ENCODE data around the gene TRAK1.
"Not testable (repeated sequence)": the region's sequence is repeated elsewhere in the genome, so short reads cannot be mapped to it uniquely, and the experiment has no call there.

The TRAK1 gene

GRCh38 chr3:42096796-42097565 lies 5.8 kb downstream of the TRAK1 start:
- DNase-seq: peak in 2 of 51 donors; percentile 20 to 39

DNA sequence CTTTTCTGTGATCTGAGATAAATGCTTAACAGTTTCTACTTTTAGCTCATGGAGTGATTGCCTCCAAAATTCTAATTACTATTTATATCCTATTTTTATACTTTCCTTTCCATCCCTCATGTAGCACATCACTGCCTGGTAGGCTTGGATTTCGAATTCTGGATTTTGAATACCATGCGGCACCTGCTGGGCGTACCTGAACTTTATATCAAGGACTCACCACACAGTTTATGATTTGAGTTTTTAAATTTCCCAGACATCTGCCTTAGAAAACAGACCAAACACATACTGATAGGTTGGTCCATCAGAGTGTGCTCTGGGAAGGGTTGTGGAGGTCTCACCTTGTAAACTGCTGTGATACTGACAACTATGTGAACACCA lies 6.4 kb downstream of the TRAK1 start:
- DNase-seq: no peak

DNA sequence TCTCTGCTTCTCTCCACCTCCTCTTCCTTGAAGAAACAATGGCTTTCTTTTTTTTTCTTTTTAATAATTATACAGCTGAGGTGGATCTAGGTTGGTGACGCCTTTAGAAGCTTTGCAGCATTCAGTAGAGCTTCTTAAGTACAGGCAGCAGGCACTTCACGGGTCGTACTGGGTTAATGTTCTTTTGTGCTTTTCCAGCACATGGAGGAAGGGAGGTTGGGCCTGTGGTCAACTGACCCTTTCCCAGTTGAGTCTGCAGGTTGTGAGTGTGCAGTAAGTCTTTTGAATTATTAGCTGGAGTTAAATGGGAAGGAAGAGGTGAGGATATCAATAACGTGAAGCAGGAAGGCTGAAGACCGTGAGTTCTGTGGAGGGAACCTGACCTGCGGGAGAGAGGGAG lies 7.0 kb downstream of the TRAK1 start:
- no peak for DNase-seq

DNA sequence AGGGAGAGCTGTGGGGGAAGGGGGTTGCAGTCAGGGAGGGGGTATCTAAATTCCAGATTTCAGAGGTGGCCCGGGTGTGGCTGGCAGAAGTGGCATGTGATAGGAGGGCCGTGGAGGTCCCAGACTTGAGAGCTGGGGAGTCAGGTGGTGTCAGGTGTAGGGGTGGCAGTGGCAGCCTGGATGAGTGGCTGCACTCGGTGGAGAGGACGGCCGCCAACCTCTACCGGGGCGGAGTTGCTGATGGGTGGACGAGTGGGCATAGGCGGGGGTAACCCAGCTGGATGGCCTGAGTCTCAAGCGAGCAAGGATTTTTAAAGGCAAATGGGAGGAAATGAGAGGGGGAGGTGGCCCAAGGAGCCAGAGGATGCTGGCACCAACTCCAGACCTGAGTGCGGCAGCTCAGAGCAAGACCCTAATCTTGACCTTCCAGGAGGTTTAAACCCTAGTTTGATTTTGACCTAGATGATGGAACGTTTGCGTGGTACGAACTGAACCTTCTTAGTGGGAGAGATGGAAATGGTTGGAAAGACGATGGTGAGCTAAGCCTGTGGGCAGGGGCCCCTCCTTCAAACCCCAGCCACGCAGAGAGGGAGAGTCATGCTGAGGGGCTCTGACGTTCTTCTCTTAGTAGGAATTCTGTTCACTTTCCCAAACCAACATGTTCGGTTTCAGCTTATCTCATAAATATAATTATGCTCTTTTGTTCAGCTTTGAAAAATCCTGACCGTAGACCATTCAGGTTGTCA lies 8.0 kb downstream of the TRAK1 start:
- DNase-seq: no peak

DNA sequence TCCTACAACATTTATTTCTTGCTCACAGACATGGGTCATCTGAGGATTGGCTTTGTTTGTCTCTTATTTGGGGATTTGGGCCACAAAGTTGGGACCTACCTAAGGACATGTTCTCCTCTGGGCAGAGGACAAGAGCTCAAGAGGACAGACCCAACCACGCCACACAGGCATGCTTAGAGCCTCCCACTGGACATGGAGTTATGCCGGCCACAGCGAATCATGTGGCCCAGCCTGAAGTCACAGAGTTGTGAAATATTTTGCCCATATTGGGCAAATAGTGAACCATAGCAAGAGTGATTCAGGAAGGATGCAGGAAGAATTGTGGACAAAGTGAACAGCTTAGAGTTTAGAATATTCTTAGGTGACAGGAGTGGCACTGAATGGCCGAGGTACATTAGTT lies 9.9 kb downstream of the TRAK1 start:
- DNase-seq: peak in 7 of 51 donors; percentile 7 to 41 (median 21)

- no peak for DNase-seq
These were observed 10.3 kb downstream of the TRAK1 start for GRCh38 chr3:42101481-42101880.

GRCh38 chr3:42102571-42102970 lies 11.4 kb downstream of the TRAK1 start:
- DNase-seq: no peak

DNA sequence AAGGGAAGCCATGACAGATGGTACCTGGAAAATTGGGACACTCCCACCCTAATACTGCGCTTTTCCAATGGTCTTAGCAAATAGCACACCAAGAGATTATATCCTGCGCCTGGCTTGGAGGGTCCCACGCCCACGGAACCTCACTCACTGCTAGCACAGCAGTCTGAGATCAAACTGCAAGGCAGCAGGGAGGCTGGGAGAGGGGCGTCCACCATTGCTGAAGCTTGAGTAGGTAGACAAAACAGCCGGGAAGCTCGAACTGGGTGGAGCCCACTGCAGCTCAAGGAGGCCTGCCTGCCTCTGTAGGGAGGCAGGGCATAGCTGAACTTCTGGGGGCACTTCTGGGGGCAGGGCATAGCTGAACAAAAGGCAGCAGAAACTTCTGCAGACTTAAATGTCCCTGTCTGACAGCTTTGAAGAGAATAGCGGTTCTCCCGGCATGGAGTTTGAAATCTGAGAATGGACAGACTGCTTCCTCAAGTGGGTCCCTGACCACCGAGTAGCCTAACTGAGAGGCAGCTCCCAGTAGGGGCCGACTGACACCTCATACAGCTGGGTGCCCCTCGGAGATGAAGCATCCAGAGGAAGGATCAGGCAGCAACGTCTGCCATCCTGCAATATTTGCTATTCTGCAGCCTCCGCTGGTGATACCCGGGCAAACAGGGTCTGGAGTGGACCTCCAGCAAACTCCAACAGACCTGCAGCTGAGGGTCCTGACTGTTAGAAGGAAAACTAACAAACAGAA lies 12.9 kb downstream of the TRAK1 start:
- DNase-seq: not testable (repeated sequence)

DNA sequence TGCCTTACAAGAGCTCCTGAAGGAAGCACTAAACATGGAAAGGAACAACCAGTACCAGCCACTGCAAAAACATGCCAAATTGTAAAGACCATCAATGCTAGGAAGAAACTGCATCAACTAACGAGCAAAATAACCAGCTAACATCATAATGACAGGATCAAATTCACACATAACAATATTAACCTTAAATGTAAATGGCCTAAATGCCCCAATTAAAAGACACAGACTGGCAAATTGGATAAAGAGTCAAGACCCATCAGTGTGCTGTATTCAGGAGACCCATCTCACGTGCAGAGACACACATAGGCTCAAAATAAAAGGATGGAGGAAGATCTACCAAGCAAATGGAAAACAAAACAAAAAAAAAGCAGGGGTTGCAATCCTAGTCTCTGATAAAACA lies 14.8 kb downstream of the TRAK1 start:
- not testable (repeated sequence) for DNase-seq

DNA sequence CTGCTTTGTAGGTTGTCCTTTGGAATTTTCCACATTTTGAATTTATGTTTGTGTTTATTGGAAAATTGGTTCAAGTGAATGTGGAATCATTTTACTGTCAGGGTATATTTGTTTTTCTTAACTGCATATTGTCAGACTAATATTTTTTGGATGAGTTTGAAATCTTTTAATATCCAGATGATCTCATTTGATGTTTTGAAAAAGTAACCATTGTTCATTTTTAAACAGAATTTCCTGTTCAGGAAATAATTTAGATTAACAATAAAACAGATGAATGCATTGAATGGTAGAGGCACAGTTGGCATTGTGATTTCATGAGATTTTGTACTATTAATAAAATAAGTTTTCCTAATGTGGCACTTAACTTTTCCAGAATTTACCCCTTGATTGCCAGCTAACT lies 15.5 kb downstream of the TRAK1 start:
- DNase-seq: no peak

- no peak for DNase-seq
These were observed 19.5 kb downstream of the TRAK1 start for GRCh38 chr3:42110631-42111030.

DNA sequence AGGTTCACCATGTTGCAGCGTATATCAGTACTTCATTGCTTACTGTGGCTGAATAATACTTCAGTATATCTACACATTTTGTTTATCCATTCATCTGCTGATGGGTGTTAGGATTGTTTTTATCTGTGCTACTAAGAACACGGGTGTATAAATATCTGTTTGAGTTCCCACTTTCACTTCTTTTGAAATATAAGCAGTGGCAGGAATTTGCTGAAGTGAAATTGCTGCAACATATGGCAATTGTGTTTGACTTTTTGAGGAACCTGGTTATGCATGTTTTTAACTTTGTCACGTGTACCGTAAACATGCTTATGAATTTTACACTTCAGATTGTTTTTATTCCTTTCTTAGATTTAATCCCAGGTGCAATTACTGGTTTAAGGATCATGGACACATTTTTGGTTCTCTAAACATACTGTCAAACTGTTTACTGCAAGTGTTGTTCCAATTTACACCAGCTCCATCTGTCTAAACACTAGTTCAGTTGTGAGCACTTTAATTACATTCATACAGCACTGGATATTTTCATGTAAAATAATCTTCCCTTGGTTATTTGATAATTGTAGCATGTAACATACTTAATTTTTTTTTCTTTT lies 23.1 kb downstream of the TRAK1 start:
- DNase-seq: no peak

DNA sequence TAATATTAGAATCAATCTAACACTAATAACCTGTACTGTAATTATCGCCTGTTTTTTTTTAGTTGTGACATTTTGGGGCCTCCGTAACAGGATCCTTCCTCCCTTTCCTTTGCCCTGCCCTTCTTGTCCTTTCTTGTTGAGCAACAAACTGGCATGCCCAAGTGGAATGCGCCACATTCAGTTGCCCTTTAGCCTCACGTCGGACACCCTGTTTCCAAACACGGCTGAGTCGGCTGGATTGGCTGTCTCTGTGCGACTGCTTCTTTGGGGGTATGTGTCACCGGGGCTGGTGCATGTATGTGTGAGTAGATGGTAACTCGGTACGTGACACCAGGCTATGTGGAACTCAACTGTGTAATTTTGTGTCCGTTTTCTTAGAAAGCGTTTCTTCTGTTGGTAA lies 24.1 kb downstream of the TRAK1 start:
- no peak for DNase-seq

DNA sequence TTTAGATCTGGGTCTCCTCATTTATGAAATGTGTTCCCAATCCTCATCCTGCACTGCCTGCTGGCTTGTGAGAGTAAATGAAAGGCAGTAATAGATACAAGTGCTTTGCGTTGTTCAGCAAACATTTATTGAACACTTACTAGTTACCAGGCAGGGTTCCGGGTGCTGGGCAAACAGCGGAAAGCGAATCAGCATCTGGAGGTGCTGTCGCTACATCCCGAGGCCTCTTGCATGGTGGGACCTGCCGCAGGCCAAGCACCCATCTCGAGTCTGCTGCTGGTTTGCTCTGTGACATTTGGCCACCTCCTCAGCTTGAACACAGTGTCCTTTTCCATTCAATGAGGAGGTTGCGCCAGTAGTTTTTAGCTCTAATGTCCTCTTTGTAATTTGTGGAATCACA lies 24.8 kb downstream of the TRAK1 start:
- DNase-seq: no peak

DNA sequence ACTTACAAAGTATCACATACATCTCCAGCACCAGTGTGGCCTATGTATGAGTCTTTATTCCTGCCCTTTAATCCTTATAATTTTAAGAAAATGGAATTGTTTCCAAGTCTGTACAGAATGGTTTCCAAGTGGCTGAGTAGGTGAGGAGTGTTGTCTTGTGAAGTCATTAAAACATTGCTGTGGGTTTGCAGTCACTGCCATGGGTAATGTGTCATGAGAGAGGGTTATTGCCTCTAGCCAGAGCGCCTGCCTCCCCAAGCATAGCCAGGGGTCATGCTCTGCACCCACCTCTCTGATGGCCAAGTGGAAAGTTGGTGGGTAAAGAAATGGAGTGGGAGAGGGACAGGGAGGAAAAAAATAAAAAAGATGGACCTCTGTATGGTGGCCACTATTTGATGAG lies 25.3 kb downstream of the TRAK1 start:
- no peak for DNase-seq

DNA sequence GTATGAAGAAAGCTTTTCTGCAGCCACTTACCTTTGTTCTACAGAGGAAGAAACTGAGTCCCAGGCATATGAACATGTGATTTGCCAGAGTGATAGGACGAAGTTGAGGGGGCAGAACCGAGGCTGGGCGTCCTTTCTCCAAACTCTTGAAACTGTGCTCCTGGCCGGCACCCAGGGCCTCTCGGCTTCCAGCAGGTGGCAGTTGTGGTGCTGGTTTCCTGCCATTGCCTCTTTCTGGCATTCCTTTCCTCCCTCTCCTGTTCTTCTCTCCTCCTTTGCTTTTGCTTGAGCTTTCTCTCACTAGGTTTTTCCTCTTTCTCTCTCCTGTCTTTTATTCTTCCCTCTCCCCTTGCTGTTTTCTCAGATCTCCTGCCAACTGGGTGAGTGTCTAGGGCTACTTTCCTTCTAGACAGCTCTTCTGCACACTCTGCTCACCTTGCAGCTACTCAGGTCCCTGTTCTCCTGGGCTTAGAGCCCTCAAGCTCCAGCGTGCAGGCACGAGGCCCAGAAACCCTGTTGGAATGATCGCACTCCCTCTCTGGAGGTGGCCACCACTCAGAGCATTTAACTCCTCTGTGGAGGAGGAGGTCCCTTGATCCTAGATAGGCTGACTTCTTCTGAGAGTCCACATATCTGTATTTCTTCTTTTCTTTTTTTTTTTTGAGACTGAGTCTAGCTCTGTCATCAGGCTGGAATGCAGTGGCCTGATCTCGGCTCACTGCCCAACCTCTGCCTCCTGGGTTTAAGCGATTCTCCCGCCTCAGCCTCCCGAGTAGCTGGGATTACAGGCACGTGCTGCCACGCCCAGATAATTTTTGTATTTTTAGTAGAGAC lies 26.2 kb downstream of the TRAK1 start:
- DNase-seq: peak in 22 of 51 donors; percentile 11 to 45 (median 22)

DNA sequence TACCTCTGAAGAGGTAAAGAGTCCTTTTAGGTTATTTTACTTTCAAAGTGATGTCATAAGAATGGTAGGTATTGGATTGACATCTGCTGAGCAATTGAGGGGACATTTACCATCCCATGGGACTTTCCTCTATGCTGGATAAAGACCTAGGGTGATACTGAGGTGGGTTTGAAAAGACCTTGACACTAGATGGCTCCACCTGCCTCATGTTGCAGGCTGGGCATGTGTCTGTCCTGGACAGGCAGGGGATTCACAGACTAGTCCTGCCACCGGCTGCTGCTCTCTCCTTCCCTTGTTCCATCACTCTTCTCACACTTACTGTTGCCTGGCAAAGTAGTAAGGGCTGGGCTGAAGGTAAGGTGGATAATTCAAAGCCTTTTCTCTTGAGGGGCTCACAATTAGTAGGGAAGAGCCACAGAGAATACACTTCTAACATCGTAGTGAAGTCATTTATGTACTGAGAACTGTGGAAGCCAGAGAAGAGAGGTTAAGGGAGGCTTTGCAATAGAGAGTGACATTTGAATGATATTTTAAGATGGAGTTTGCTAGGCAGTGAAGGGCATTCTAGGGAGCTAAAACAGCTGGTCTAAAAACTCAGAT lies 27.7 kb downstream of the TRAK1 start:
- DNase-seq: peak in 16 of 51 donors; percentile 5 to 44 (median 24)

GRCh38 chr3:42119561-42120355 lies 28.6 kb downstream of the TRAK1 start:
- no peak for DNase-seq

GRCh38 chr3:42120866-42121265 lies 29.7 kb downstream of the TRAK1 start:
- DNase-seq: no peak
